BJ (cell line): ENCODE data around the gene TAF3. TPM values are rescaled to one million over a fixed set of nuclear protein-coding genes. Genes with fewer than 3 reads are reported as not detected.

Source experiments
- CTCF ChIA-PET: fragments of 350-600 bp; formaldehyde crosslinking; extraction: SDS; loops from one replicate; lab custom pipeline; 2021; ENCODE audit warnings: antibody characterized with exemption, inconsistent platforms; lab: Yijun Ruan, JAX
- POLR2A ChIA-PET: fragments of 300-600 bp; sonication (Branson Sonifier 250); formaldehyde crosslinking; extraction: SDS; loops from one replicate; lab custom pipeline; 2021; ENCODE audit warnings: antibody characterized with exemption; lab: Charles Lee
- DNase-seq: peaks from one replicate; pipeline ENCODE4 v3.0.0-alpha.2; 2011; ENCODE audit warnings: low read depth
- H3K27me3 ChIP-seq: 2 replicates; pipeline ENCODE4 v1.6.0; 2011; ENCODE audit warnings: low read length; ENCODE audit not compliant: control insufficient read depth, insufficient read depth
- H3K36me3 ChIP-seq: 2 replicates; pipeline ENCODE4 v1.5.1; 2011; ENCODE audit warnings: low read length; ENCODE audit not compliant: control insufficient read depth, insufficient read depth
- H3K4me3 ChIP-seq: 2 replicates; pipeline ENCODE4 v1.5.1; 2011; ENCODE audit warnings: low read depth, mild to moderate bottlenecking, control low read depth, low read length
- CTCF ChIP-seq: IDR thresholded peaks from 2 replicates; pipeline ENCODE4 v1.5.1; 2011; ENCODE audit warnings: low read depth, mild to moderate bottlenecking, control low read depth, inconsistent platforms, low read length, moderate library complexity; ENCODE audit not compliant: insufficient read depth
- polyA plus RNA-seq: library from polyadenylated mRNA; depleted of rRNA; stranded (reverse); fragments of >200 nt; gene quantifications from 2 replicates; pipeline ENCODE4 v1.2.3, GENCODE V29; 2011

Gene TAF3
- polyA plus RNA-seq, 1 experiment = 1.8 TPM

- TF ChIP-seq CTCF = no peak
- no peaks in the 10 kb centered on the region for H3K27me3 ChIP-seq
- no peak for DNase-seq
- H3K36me3 ChIP-seq = no peaks in the 10 kb centered on the region
- H3K4me3 ChIP-seq = no peak overlapping the region
- ChIA-PET CTCF (no interaction called here), POLR2A (no interaction called here)
Observed at GRCh38 chr10:7836571-7836970, 18.3 kb downstream of the TAF3 start.

- H3K36me3 ChIP-seq = no peaks in the 10 kb centered on the region
- ChIA-PET POLR2A (interaction anchor here (0.7 kb wide), 1 partner anchor 11 kb away, joined by 3 read pairs; no protein-coding TSS in a partner anchor), CTCF (no interaction called here)
- no peak for DNase-seq
- H3K27me3 ChIP-seq = no peaks in the 10 kb centered on the region
- no peak for TF ChIP-seq CTCF
- H3K4me3 ChIP-seq = no peak overlapping the region
Observed at GRCh38 chr10:7846591-7846990, 28.3 kb downstream of the TAF3 start.

DNA sequence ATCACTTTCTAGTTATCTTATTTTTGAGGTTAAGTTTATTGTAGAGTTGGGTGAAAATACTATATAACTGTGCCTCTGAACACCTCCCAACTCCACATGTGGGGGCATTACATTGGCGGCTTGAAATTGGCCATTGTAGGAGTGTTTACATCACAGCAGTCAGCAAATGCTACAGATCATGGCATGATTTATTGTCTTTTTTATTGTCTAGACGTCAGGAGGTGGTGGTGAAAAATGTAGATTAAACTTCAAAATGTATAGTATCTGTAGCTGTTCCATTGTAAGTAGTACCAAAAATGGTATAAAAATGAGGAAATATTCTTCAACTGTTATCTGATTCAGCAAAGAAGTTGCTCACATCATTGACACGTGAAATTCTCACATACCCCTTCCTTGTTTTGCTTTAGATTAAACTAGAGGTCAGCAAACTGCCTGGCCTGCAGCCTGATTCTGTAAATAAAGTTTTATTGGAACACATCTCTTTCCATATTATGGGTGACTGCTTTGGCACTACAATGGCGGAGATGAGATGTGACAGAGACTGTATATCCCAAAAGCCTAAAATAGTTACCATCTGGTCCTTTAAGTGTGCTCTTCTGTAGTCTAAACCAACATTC, 35.0 kb downstream of the TAF3 start:
- ChIA-PET POLR2A (no interaction called here), CTCF (interaction anchor here (0.7 kb wide), 1 partner anchor 9 kb away, joined by 3 read pairs; no protein-coding TSS in a partner anchor)
- DNase-seq = no peak
- H3K36me3 ChIP-seq = no peaks in the 10 kb centered on the region
- H3K4me3 ChIP-seq = no peak overlapping the region
- no peaks in the 10 kb centered on the region for H3K27me3 ChIP-seq
- TF ChIP-seq CTCF = no peak

- ChIA-PET CTCF (no interaction called here), POLR2A (no interaction called here)
- H3K36me3 ChIP-seq = no peaks in the 10 kb centered on the region
- no peaks in the 10 kb centered on the region for H3K27me3 ChIP-seq
- DNase-seq = no peak
- TF ChIP-seq CTCF = no peak
- H3K4me3 ChIP-seq = no peak overlapping the region
Observed at GRCh38 chr10:7853890-7854289, 35.6 kb downstream of the TAF3 start.

GRCh38 chr10:7855205-7855604, 36.9 kb downstream of the TAF3 start:
- CTCF ChIA-PET = interaction anchor here (0.6 kb wide), 1 partner anchor 10 kb away, joined by 3 read pairs; no protein-coding TSS in a partner anchor

More at GRCh38 chr10:7855205-7855604, 36.9 kb downstream of the TAF3 start:
- no peaks in the 10 kb centered on the region for H3K27me3 ChIP-seq
- POLR2A ChIA-PET = no interaction called here
- TF ChIP-seq CTCF = no peak
- no peaks in the 10 kb centered on the region for H3K36me3 ChIP-seq
- DNase-seq = no peak
- no peak overlapping the region for H3K4me3 ChIP-seq
